Mammary epithelial cell (primary cell): ENCODE measurements around the gene ISX.

Source experiments
- CTCF ChIP-seq, 2 donors: IDR thresholded peaks in 1 of 2; conservative IDR thresholded peaks in 1 of 2; 2 replicates each; pipeline ENCODE4 v1.5.1; 2011 to 2012; ENCODE audit warnings: inconsistent platforms in 2 of 2, low read length in 2 of 2, mild to moderate bottlenecking in 2 of 2, control low read depth in 1 of 2, low read depth in 1 of 2; ENCODE audit not compliant: insufficient read depth in 1 of 2; ENCODE audit errors: extremely low read depth in 1 of 2
- EZH2 ChIP-seq: IDR thresholded peaks from 2 replicates; pipeline ENCODE4 v1.6.1; 2012; ENCODE audit warnings: low read length, inconsistent platforms, borderline replicate concordance

- TF ChIP-seq CTCF (conservative IDR thresholded peaks at IDR 0.05 in 1 of 2, IDR thresholded peaks at IDR 0.05 in 1 of 2; ENCODE audit: extremely low read depth in 1 of 2, insufficient read depth in 1 of 2, low read depth in 1 of 2, low read length in 2 of 2) (no peak), EZH2 (no peak)
Observed at GRCh38 chr22:35104491-35104890, 38.5 kb downstream of the ISX start.
